Posterior cingulate gyrus (tissue), 11 donors: ENCODE data around the gene NOS1AP.
A peak's percentile ranks its signal among the peaks of the same experiment; 100 is the strongest.
"Not testable (repeated sequence)": the region's sequence is repeated elsewhere in the genome, so short reads cannot be mapped to it uniquely, and the experiment has no call there.

Source experiments
- DNase-seq, 10 donors: peaks; one replicate each; pipeline versions ENCODE4 v3.0.0 to v3.0.0-alpha.2; 2020 to 2021; ENCODE audit warnings: mixed read lengths in 3 of 10
- intact Hi-C: fragments of 100-400 bp; cut with DNase I; formaldehyde crosslinking; loops from one replicate; pipeline ENCODE4 v1.15.1; 2023

NOS1AP gene

DNA sequence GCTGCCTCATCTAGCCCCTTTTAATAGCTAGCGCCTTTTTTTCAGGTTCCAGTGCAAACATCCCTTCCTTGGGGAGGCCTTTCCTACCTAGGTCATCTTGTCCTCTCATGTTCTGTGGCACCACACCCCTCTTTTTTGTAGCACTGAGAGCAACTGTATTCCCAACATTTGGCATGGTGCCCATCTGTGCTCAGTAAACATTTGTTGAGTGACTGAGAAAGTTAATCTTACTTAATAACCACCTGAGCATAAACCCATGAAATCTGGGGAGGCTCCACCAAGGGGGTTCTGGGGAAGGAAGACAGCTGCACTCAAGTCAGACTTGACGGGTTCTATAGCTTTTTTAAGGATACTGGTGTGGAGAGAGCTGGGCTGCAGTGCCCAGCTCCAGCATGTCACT lies 90.0 kb downstream of the NOS1AP start:
- DNase-seq, result no peak

DNA sequence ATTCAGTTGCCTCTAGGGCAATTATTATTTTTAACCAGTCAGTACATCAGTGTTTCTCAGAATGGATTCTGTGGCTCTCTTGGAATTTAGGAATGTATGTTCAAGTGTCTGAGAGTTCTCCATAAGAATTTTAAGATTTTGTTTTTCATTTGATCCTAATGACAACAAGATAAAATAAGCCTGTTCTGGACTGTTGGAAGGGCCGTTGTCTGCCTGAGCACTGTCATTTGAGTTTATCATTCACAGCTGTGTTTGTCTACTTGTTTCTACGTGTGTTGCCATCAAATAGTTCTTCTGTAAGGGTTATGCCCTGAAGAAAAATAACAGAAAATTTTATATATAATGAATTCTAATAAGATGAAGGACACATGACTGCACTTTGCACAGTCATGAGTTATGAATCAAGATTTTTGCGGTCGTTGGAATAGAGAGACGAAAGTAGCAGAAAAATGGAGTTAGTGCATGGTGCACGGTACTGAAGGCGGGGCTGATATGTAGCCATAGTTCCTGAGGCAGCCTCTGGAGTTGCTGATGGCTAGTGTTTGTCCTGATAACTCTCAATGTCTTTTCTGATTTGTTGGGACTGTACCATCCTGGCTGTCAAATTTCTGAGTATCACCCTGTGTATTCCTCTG lies 92.5 kb downstream of the NOS1AP start:
- intact Hi-C loops, result no loop called here
- no peak for DNase-seq

More for the DNA sequence above, 90.0 kb downstream of the NOS1AP start:
- intact Hi-C loops, result no loop called here

DNA sequence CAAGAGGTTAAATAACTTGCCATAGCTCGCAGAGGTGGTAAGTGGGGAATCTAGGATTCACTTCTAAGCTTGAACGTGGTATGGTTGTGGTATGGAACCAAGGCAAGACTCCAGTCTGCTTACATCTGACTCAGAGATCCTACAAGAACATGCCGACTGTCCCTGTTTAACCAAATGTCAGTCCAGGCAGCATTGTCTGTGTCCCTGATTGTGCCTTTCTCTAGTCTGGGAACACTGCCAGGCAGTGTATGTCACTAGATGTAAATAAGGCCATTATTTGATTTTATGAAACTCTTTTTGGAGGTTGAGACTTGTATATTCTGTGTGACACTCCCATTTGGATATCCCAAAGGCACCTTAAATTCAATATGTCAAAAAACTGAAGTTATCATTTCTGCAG lies 96.0 kb downstream of the NOS1AP start:
- DNase-seq, result no peak
- intact Hi-C loops, result no loop called here

DNA sequence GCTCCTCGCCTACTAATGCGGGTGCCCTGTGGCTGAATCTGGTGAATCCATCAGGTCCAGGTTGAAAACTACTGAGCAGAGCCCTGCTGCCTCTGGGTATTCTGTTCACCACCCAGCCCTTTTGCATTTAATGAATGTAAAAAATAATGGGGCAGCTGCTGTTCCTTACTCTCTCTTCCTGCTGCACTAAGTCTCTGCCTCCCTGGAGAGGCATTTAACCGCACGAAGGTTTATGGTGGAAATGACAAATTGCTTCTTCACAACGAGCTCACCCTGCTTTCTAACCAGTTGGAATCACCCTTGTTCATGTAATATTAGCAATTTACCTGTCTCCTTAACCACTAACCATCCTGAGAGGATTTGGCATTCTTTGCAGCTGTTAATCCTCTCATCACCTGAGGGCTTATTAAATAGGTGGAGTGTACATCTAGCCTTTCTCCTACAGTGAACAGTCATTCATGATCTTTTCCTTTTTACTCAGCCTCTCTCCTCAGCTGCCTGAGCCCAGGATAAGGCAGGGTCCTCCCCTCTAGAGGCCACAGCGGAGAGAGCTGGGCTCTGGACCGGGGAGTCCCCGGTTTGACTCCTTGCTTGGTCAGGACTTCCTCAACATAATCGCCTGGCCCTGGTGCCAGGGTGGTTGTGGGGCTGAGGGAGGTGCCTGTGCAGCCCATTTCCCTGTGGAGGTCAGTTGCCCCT lies 97.6 kb downstream of the NOS1AP start:
- intact Hi-C loops, result no loop called here
- DNase-seq, result no peak

DNA sequence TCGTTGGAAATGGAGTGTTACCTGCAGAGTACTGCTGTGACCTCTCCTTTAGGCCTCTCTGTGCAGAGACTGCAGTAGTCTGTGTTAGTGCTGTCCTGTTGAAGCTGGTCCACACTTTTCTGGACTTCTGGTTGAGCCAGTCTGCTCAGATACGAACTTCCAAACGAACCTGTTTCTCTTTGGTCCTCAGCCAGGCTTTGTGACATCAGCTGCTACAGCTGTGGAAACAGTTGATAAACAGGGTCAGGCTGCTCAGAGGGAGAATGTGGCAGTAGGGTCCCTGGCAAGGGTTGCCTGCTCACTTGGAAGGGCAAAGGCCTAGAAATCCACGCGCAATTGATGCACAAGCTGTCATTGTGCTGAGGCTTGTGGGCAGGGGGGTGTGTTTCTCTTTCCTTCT lies 98.8 kb downstream of the NOS1AP start:
- DNase-seq, result peak in 2 of 10 donors; percentile 34 to 82
- intact Hi-C loops, result no loop called here

DNA sequence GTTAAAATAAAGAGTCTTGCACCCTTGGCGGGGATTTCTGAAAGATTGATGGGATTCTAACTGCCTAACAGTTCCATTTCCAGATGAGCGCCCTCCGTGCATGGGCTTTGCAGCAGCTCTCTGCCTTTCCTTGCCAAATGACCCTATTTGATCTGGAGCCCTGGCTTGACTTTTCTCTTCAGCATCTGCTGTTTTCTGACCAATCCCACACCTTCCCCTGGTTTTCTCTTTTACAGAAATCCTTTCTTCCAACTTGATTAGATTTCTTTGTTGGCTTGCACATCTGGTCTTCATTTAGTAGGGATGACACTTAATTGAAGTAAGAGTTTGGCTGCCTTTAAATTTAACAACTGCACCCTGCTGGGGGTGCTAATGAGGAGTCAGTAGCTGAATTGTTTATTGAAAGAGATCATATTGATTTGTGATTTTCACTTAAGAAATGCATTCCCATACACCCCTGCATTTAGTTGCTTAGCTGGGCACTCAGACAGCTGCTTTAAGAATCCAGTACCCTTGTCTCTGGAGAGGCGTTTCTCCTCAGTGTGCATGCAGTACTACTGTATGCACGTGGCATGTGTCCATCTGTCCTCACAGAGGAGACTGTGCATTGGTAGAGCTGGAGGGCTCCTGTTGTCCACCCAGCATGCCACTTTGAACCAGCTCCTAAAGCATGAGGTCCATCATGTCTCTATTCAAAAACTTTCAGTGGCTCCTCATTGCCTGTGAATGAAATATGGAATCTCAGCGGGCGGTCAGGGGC lies 99.7 kb downstream of the NOS1AP start:
- intact Hi-C loops, result no loop called here
- DNase-seq, result no peak

DNA sequence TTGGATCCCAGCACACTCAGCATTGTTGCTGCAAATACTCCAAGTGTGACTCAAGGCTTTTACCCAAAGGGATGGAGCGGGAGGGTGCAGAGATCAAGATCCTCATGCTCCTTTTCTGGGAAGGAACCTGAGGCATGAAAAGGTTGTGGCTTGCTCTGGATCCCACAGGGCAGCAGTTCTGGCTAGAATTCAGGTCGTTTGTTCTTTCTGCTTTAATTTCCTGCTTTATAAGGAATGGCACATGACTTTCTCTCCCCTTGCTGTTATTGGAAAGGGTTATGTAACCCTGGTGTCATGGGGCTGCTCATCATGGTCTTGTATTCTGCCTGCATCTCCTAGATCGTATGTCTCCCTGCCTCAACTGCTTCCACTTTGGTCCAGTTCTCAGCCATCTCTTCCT lies 101.6 kb downstream of the NOS1AP start:
- no peak for DNase-seq
- intact Hi-C loops, result no loop called here

DNA sequence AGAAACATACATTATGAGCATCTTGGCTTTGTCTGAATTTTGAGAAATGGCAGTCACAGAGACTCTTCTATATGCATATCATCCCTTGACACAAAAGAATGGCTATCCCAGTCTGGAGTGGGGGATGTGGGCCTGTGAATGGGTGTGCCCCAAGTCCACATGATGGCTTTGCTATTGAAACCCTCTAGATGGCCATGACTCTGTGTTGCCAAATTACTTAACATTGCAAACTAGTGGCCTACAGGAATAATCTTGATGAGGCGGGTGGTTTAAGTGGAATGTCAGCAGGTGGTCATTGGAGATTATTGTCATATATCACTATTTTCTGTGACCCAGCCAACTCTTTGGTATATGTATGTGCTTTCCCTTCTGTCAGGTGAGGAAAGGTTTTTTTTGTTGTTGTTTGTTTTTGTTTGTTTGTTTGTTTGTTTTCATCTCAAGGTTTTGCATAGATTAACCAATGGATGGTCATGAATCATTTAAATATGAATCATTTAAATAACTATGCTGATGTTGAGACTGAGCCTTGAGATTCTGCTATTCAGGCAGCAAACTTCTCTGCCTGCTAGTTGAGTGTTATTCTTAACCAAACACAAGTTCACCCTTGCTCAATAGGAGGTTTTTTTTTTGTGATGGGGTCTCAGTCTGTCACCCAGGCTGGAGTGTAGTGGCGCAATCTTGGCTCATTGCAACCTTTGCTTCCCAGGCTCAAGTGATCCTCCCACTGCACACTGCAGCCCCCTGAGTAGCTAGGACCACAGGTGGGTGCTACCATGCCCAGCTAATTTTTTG lies 103.0 kb downstream of the NOS1AP start:
- DNase-seq, result no peak
- intact Hi-C loops, result no loop called here

DNA sequence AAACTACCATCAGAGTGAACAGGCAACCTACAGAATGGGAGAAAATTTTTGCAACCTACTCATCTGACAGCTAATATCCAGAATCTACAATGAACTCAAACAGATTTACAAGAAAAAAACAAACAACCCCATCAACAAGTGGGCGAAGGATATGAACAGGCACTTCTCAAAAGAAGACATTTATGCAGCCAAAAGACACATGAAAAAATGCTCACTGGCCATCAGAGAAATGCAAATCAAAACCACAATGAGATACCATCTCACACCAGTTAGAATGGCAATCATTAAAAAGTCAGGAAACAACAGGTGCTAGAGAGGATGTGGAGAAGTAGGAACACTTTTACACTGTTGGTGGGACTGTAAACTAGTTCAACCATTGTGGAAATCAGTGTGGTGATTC lies 104.1 kb downstream of the NOS1AP start:
- not testable (repeated sequence) for DNase-seq

DNA sequence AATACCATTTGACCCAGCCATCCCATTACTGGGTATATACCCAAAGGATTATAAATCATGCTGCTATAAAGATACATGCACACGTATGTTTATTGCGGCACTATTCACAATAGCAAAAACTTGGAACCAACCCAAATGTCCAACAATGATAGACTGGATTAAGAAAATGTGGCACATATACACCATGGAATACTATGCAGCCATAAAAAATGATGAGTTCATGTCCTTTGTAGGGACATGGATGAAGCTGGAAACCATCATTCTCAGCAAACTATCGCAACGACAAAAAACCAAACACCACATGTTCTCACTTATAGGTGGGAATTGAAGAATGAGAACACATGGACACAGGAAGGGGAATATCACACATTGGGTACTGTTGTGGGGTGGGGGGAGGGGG lies 104.5 kb downstream of the NOS1AP start:
- DNase-seq, intact Hi-C loops: not testable (repeated sequence)

More for the DNA sequence above, 104.1 kb downstream of the NOS1AP start:
- intact Hi-C loops, result not testable (repeated sequence)

DNA sequence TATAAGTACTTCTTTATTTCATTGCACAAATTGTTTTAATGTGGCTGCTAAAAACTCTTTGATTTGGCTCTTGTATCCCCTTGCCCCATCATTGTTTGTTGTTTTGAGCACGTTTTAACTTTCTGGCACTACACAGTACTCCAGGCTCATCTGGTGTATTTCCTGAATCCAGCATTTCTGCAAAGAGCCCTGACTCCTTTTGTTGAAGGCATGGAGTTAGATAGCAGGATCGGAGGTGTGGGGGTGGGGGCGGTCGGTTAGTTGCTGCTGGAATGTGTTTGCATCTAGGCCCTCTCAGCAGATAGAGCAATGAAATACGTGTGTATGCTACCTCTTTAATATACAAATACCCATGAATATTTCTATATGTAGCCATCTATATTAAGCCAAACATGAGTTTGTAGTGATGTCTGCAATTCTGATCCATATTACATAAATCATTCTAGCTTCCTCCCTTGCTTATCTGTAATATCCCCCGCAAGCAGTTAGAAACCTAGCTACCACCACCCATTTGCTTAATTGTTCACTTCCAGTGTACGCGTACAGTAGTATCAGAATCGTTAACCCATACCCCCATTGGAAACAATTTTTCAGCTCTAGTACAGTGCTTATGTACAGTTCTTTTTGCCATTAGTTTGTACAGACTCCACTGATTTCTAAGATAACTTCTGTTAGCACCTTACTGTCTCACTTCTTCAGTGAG lies 106.0 kb downstream of the NOS1AP start:
- no peak for DNase-seq
- intact Hi-C loops, result no loop called here

DNA sequence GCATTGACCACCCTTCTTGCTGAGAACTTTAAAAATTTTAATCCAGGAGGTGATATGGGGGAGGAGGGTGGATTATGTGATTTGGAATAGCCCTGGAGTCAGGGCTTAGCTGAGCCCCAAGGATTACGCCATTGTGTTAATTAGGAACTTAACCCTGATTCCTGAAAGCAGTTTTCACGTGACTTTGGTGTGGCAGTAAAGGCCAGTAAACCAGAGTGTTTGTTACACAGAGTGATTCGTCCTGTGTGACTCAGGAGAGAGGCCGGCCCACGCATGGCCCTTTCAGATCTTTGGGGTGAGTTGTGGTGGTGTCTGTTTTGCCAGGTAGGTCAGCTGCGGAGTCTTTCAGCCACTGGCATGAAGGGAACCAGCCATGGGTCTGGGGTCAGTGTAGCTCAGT lies 107.6 kb downstream of the NOS1AP start:
- intact Hi-C loops, result no loop called here
- DNase-seq, result no peak

DNA sequence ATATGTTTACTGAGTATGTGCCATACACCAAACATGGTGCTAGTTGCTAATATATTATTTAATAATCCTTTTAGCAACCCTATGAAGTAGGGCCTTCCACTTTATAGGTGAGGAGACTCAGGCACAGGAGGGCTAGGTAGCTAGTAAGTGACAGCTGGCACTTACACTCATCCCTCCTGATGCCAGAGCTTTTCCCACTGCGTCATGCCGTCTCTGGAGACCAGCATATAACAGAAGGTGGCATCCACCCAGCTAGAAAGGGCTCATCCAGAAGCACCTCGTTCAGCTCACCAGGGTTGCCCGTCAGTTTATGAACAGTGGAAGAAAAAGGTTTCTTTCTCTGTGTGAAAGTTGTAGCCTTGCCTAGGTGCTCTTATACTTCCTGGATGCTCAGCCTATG lies 108.9 kb downstream of the NOS1AP start:
- intact Hi-C loops, result no loop called here
- DNase-seq, result no peak

DNA sequence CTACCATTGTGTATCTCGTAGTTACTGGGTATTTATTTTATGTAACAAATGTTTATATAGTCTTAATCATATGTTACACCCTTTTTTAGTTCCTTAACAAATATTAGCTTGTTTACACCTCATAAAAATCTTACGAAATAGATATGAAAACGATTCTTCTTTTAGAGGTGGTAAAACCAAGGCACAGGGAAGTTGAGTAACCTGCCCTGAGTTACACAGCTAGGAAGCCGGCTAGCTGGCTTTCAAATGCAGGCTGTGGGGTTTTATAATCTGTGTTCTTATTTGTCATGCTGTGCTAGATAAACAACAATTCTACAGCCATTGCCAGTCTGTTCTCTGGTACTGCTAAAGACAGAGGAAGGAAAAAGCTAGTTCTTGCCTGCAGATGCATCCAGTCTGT lies 109.6 kb downstream of the NOS1AP start:
- no peak for DNase-seq
- intact Hi-C loops, result no loop called here

DNA sequence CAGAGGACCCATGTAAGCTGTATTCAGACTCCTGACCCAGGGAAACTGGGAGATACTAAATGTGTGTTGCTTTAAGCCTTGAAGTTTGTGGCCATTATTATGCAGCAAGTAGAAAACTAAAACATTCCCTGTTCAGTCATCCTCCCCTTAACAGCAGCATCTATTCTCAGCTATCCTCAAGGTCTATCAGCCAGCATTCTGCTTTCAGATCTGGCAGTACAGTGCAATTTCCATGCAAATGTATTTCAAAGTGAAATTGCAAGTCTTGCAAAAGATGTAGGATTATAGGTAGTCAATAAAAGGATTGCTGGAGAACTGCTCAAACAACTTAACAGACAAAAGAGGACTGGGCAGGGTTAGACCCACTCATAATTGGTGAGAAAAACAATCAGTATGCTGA lies 111.3 kb downstream of the NOS1AP start:
- intact Hi-C loops, result no loop called here
- DNase-seq, result no peak

DNA sequence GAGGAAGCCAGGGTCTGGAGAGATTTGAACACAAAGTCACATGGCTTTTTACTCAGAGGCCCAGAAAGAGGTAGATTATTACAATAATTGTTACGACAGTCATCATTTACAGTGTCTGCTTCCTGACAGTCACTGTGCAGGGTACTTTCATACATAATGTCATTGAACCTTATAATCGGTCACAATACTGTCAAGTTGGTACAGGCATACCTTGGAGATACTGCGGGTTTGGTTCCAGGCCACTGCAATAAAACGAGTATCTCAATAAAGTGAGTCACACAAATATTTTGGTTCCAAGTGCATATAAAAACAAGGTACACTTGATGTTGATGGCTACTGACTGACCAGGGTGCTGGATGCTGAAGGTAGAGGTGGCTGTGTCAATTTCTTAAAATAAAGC lies 112.6 kb downstream of the NOS1AP start:
- DNase-seq, result no peak
- intact Hi-C loops, result no loop called here

DNA sequence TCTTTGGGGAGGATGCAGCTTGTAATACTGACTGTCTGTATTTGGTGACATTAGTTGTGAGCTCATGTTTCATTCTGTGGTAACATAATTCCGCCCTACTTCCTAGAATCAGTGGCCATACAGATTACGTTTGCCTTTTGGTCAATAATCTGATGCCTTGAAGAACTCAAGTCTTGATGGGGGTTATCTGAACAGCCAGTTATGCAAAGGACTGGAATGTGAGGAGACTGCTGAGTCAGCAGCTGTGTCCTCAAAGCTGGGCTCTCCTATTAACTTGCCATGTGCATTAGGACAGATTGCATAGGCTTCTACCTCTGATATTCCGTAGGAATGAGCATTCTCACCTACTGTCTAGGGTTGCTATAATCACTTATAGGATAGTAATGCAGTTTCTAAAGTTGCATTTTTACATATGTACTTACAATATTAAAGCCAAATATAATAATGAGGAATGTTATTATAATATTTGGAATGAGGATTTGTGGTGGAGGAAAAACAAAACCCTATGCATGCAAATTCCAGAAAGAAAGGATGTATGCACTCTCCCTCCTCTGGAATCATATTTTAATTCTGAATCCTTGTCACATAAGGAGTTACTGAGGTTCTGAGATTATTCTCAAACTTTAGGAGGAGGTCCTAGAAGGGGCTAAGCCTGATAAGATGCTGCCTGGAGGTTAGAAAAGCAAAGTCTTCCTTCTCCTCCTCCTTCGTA lies 116.0 kb downstream of the NOS1AP start:
- intact Hi-C loops, result no loop called here
- no peak for DNase-seq

DNA sequence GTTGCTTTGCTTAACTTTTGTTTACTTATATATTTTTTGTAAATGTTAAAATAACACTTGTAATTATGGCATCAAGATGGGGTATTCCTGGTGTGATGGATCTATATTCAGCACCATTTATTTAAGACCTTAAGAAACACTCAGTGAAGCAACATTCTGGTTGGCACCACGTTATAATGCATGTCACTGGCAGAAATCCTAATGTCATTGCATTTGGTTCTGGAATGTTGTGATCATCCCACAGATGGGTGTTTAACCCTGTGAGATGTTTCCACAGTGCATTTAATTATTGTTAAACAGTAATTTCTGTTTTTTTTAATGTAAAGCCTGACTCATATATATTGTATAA lies 116.5 kb downstream of the NOS1AP start:
- intact Hi-C loops, result no loop called here
- no peak for DNase-seq

DNA sequence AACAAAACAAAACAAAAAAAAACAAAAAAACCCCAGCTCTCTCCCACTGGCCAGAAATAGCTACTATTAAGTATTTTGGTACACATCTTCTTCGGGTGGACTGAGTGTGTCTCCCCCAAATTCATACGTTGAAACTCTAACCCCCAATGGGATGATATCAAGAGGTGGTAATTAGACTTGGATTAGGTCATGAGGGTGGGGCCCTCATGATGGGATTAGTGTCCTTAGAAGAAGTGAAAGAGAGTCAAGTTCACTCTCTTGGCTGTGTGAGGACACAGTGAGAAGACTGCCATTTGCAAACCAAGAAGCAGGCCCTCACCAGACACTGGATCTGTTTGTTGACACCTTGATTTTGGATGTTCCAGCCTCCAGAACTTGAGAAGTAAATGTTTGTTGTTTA lies 116.9 kb downstream of the NOS1AP start:
- intact Hi-C loops, result no loop called here
- no peak for DNase-seq
